ENCODE data around the gene CPT1C. TPM values are rescaled to one million over a fixed set of nuclear protein-coding genes. Genes with fewer than 3 reads are reported as not detected.

Gene CPT1C
- total and polyA plus RNA-seq, 2 donors (not counting 1 experiment from before 2014, with no cell fraction given): 0.30 to 1.7 TPM

DNA sequence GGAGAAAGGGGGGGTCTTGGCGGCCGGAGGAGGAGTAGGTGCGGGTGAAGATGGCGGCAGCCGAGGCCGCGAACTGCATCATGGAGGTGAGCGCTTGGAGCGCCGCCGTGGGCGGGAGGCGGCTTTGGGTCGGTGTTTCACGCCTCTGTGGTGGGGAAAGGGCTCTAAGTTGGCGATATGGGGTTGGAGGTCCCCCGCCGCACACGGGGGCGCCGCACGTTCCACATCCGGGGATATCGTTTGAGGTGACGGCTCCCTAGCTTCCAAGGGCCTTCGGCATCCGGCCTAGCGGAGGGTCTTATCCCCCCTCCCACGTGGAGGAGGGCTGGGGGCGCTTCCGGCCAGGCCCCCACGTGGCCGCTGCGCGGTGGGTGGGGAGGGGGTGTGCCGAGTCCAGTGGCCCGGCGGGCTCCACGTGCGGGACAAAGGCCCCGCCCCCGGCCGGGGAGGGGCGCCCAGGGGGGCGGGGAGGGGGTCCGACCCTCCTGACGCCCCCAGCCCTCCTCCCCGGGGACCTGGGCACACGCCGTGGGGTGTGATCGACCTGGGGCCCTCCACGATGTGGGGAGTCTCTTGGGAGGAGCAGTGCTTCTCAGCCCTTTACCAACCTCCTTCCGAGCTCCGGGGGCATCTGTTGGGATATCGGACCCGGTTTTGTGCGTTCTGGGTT is 13.6 kb upstream of the CPT1C start, which contains the start of gene PRMT1:
TSS of gene PRMT1 (plus strand) at position 41 of the 670 bp plus-strand sequence. CDS start at position 51, 10 bp downstream.
- Histone ChIP-seq H3K4me1 (ENCODE audit: control insufficient read depth in 2 of 2, insufficient read depth in 2 of 2, low read length in 2 of 2) (peaks cover 37 to 72% of the 10 kb centered on the region in 2 donors), H4K20me1 (ENCODE audit: control insufficient read depth, insufficient read depth, low read length, poor library complexity, severe bottlenecking) (peaks cover 50% of the 10 kb centered on the region), H3K27me3 (replicated peaks in 1 of 4; ENCODE audit: control extremely low read depth in 1 of 4, control insufficient read depth in 3 of 4, insufficient read depth in 4 of 4, low read length in 3 of 4) (no peaks in the 10 kb centered on the region), H3K9me3 (ENCODE audit: control extremely low read depth in 1 of 3, control insufficient read depth in 2 of 3, insufficient read depth in 1 of 3, low read length in 2 of 3) (peaks cover 0 to 5% (median 0%) of the 10 kb centered on the region in 3 donors), H3K27ac (ENCODE audit: low read length in 2 of 2) (peak within 1 kb of the TSS; percentile 93 to 98), H3K36me3 (replicated peaks in 1 of 2; ENCODE audit: control extremely low read depth in 1 of 2, control insufficient read depth in 1 of 2, extremely low read depth in 1 of 2, insufficient read depth in 2 of 2, low read length in 1 of 2) (peaks cover 0 to 21% of the 10 kb centered on the region in 2 experiments), H3K4me3 (ENCODE audit: control extremely low read depth in 1 of 5, extremely low read depth in 1 of 5, insufficient read depth in 1 of 5, low read depth in 2 of 5, low read length in 4 of 5) (peak within 1 kb of the TSS; percentile 88 to 98 (median 97)), H3K79me2 (ENCODE audit: control insufficient read depth, insufficient read depth, low read length) (peaks cover 50% of the 10 kb centered on the region), H3K4me2 (replicated peaks; ENCODE audit: low read depth, low read length, poor library complexity, severe bottlenecking) (peak within 1 kb of the TSS; percentile 87), H3K9ac (ENCODE audit: low read length) (peak within 1 kb of the TSS; percentile 92), H2AFZ (ENCODE audit: insufficient read depth, low read depth, low read length, poor library complexity, severe bottlenecking) (peak within 1 kb of the TSS; percentile 86)
- Mint-ChIP-seq H3K27me3 (no peaks in the 10 kb centered on the region), H3K9me3 (ENCODE audit: insufficient read depth) (no peaks in the 10 kb centered on the region), H3K27ac (peak within 1 kb of the TSS; percentile 96), H3K4me1 (peaks cover 58% of the 10 kb centered on the region), H3K4me3 (peak within 1 kb of the TSS; percentile 100)
- intact Hi-C loops (cut with micrococcal nuclease): loop anchor here (1.0 to 10.0 kb wide), 5 partner anchors 37 to 563 kb away; partner anchors contain the start of genes C19orf73, FUZ, LIN7B and PPFIA3
- ChIA-PET CTCF (interaction anchor here (0.6 to 6.5 kb wide), 16 partner anchors 10 to 224 kb away, joined by 3 to 50 read pairs (median 4); partner anchors contain the start of genes ALDH16A1, BCL2L12, FLT3LG and IRF3), POLR2A (interaction anchor here (0.6 to 6.7 kb wide), 10 partner anchors 13 to 224 kb away, joined by 3 to 53 read pairs (median 7); partner anchors contain the start of genes ALDH16A1, BCL2L12, FLT3LG and IRF3)
- WGBS (ENCODE audit: insufficient coverage): under 1% methylated on average over 28 of the region's 57 CpGs
- ATAC-seq (ENCODE audit: low read depth) (peak; percentile 5), DNase-seq (peak; percentile 81)
- TF ChIP-seq, protein P1, sequence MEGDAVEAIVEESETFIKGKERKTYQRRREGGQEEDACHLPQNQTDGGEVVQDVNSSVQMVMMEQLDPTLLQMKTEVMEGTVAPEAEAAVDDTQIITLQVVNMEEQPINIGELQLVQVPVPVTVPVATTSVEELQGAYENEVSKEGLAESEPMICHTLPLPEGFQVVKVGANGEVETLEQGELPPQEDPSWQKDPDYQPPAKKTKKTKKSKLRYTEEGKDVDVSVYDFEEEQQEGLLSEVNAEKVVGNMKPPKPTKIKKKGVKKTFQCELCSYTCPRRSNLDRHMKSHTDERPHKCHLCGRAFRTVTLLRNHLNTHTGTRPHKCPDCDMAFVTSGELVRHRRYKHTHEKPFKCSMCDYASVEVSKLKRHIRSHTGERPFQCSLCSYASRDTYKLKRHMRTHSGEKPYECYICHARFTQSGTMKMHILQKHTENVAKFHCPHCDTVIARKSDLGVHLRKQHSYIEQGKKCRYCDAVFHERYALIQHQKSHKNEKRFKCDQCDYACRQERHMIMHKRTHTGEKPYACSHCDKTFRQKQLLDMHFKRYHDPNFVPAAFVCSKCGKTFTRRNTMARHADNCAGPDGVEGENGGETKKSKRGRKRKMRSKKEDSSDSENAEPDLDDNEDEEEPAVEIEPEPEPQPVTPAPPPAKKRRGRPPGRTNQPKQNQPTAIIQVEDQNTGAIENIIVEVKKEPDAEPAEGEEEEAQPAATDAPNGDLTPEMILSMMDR (IDR thresholded peaks at IDR 0.05): no peak
- TF ChIP-seq EZH2 (IDR thresholded peaks at IDR 0.05; ENCODE audit: borderline replicate concordance, insufficient read depth, low read depth, low read length, poor library complexity, severe bottlenecking): no peak
